ENCODE data around the gene OR2M7. TPM values are rescaled to one million over a fixed set of nuclear protein-coding genes. Genes with fewer than 3 reads are reported as not detected.

The OR2M7 gene
- total RNA-seq, 1 experiment from 2014 or later: not detected

Other genes with a start within 250 kb of the OR2M7 start
- not detected in 2 replicates for gene OR2L13, start 229.4 kb downstream of the OR2M7 start, total RNA-seq (2014; rRNA removed; shearing (Covaris generic))
- not detected in 2 replicates for gene OR2M5, start 179.4 kb downstream of the OR2M7 start, total RNA-seq (2014; rRNA removed; shearing (Covaris generic))
- not detected in 2 replicates for gene OR2M2, start 149.7 kb downstream of the OR2M7 start, total RNA-seq (2014; rRNA removed; shearing (Covaris generic))
- gene OR2M3, start 127.3 kb downstream of the OR2M7 start, total RNA-seq (2014; rRNA removed; shearing (Covaris generic)): not detected in 2 replicates
- not detected in 2 replicates for gene OR2M4, start 93.2 kb downstream of the OR2M7 start, total RNA-seq (2014; rRNA removed; shearing (Covaris generic))
- not detected in 2 replicates for gene OR2T33, start 46.6 kb downstream of the OR2M7 start, total RNA-seq (2014; rRNA removed; shearing (Covaris generic))
- not detected in 2 replicates for gene OR2T12, start 21.1 kb downstream of the OR2M7 start, total RNA-seq (2014; rRNA removed; shearing (Covaris generic))
- gene OR14C36, start 24.2 kb upstream of the OR2M7 start, total RNA-seq (2014; rRNA removed; shearing (Covaris generic)): not detected in 2 replicates
- not detected in 2 replicates for gene OR2T4, start 37.1 kb upstream of the OR2M7 start, total RNA-seq (2014; rRNA removed; shearing (Covaris generic))
- not detected in 2 replicates for gene OR2T6, start 51.2 kb upstream of the OR2M7 start, total RNA-seq (2014; rRNA removed; shearing (Covaris generic))
- gene OR2T1, start 78.5 kb upstream of the OR2M7 start, total RNA-seq (2014; rRNA removed; shearing (Covaris generic)): not detected in 2 replicates
- not detected in 2 replicates for gene OR2T2, start 121.1 kb upstream of the OR2M7 start, total RNA-seq (2014; rRNA removed; shearing (Covaris generic))
- not detected in 2 replicates for gene OR2T3, start 148.8 kb upstream of the OR2M7 start, total RNA-seq (2014; rRNA removed; shearing (Covaris generic))
- not detected in 2 replicates for gene OR2T5, start 164.0 kb upstream of the OR2M7 start, total RNA-seq (2014; rRNA removed; shearing (Covaris generic))
- gene OR2G6, start 183.5 kb upstream of the OR2M7 start, total RNA-seq (2014; rRNA removed; shearing (Covaris generic)): not detected in 2 replicates
- not detected in 2 replicates for gene OR2T29, start 238.2 kb upstream of the OR2M7 start, total RNA-seq (2014; rRNA removed; shearing (Covaris generic))